A549 (cell line): ENCODE measurements around the gene RUVBL2. TPM values are rescaled to one million over a fixed set of nuclear protein-coding genes. Genes with fewer than 3 reads are reported as not detected.

ENCODE experiments used
- CBX2 ChIP-seq: fragments of 200-600 bp; sonication (generic); IDR thresholded peaks from 2 replicates; pipeline ENCODE4 v1.6.1; 2016; ENCODE audit warnings: low read depth, mild to moderate bottlenecking, borderline replicate concordance
- CBX8 ChIP-seq: fragments of 200-600 bp; sonication (generic); IDR thresholded peaks from 2 replicates; pipeline ENCODE4 v1.6.1; 2016
- EHF ChIP-seq: fragments of 250-450 bp; sonication (Bioruptor Pico); IDR thresholded peaks from 2 replicates; pipeline ENCODE4 v1.5.0; 2020; ENCODE audit warnings: mild to moderate bottlenecking
- FOSL2 ChIP-seq, 2 experiments: fragments of 450-650 bp in 1 of 2; fragments of >200 bp in 1 of 2; sonication (Bioruptor Twin) in 1 of 2; formaldehyde crosslinking; IDR thresholded peaks; 2 replicates each; pipeline versions ENCODE4 v1.5.0 to v1.6.1; 2016 to 2020; ENCODE audit warnings: mild to moderate bottlenecking in 1 of 2, moderate library complexity in 1 of 2
- FOXS1 ChIP-seq: fragments of 250-450 bp; sonication (Bioruptor Pico); IDR thresholded peaks from 2 replicates; pipeline ENCODE4 v1.5.0; 2020; ENCODE audit warnings: mild to moderate bottlenecking, moderate library complexity
- GATA3 ChIP-seq: IDR thresholded peaks from 2 replicates; pipeline ENCODE4 v1.6.1; 2012; ENCODE audit warnings: borderline replicate concordance
- HEYL ChIP-seq: fragments of 250-450 bp; sonication (Bioruptor Pico); IDR thresholded peaks from 2 replicates; pipeline ENCODE4 v1.8.0; 2021; ENCODE audit warnings: mild to moderate bottlenecking, moderate library complexity
- HOXA7 ChIP-seq: fragments of 250-450 bp; sonication (Bioruptor Pico); IDR thresholded peaks from 2 replicates; pipeline ENCODE4 v1.5.0; 2020; ENCODE audit warnings: mild to moderate bottlenecking, moderate library complexity
- JUN ChIP-seq, 2 experiments: fragments of >200 bp; sonication (Bioruptor Twin); formaldehyde crosslinking; IDR thresholded peaks; 2 replicates in 1 of 2; 3 replicates in 1 of 2; pipeline ENCODE4 v1.6.1; 2016 to 2017
- KDM1A ChIP-seq: fragments of 200-600 bp; sonication (generic); IDR thresholded peaks from 2 replicates; pipeline ENCODE4 v1.6.1; 2016; ENCODE audit warnings: low read depth, mild to moderate bottlenecking
- NR3C1 ChIP-seq: fragments of >200 bp; sonication (Bioruptor Twin); formaldehyde crosslinking; IDR thresholded peaks from 3 replicates; pipeline ENCODE4 v1.6.1; 2017
- PHF8 ChIP-seq: fragments of 200-600 bp; sonication (generic); IDR thresholded peaks from 2 replicates; pipeline ENCODE4 v1.6.1; 2016; ENCODE audit warnings: low read depth, mild to moderate bottlenecking, antibody characterized with exemption, moderate library complexity, borderline replicate concordance
- POLR2A ChIP-seq: IDR thresholded peaks from 2 replicates; pipeline ENCODE4 v1.6.1; 2012; ENCODE audit warnings: mild to moderate bottlenecking, low read length
- RAD21 ChIP-seq, 2 experiments: fragments of >200 bp in 1 of 2; sonication (Bioruptor Twin) in 1 of 2; formaldehyde crosslinking in 1 of 2; IDR thresholded peaks in 1 of 2; conservative IDR thresholded peaks in 1 of 2; 2 replicates in 1 of 2; 3 replicates in 1 of 2; pipeline ENCODE4 v1.6.1; 2012 to 2018; ENCODE audit warnings: inconsistent platforms in 1 of 2
- RCOR1 ChIP-seq: fragments of 150-350 bp; IDR thresholded peaks from 2 replicates; pipeline ENCODE4 v1.6.1; 2014; ENCODE audit warnings: antibody characterized with exemption, low read length, low read depth
- RFX5 ChIP-seq: fragments of 450-650 bp; IDR thresholded peaks from 2 replicates; pipeline ENCODE4 v1.7.1; 2014; ENCODE audit warnings: antibody characterized with exemption, mild to moderate bottlenecking, moderate library complexity
- RNF2 ChIP-seq: fragments of 200-600 bp; sonication (generic); IDR thresholded peaks from 2 replicates; pipeline ENCODE4 v1.6.1; 2016; ENCODE audit warnings: low read depth, mild to moderate bottlenecking, antibody characterized with exemption, moderate library complexity, borderline replicate concordance
- ZC3H11A ChIP-seq: fragments of 450-650 bp; IDR thresholded peaks from 2 replicates; pipeline ENCODE4 v1.6.1; 2014; ENCODE audit warnings: antibody characterized with exemption, mild to moderate bottlenecking
- ZFP36 ChIP-seq: fragments of 450-650 bp; IDR thresholded peaks from 2 replicates; pipeline ENCODE4 v1.6.1; 2014; ENCODE audit warnings: borderline replicate concordance; ENCODE audit not compliant: partially characterized antibody
- ZSCAN20 ChIP-seq: fragments of 250-450 bp; sonication (Bioruptor Pico); IDR thresholded peaks from 2 replicates; pipeline ENCODE4 v1.8.0; 2022; ENCODE audit warnings: mild to moderate bottlenecking, moderate library complexity
- polyA plus RNA-seq, 4 experiments: library from polyadenylated mRNA; depleted of rRNA in 3 of 4; stranded (reverse); fragments of >200 nt; fragmentation: RNase III in 1 of 4; extraction: RNeasy Plus Mini Kit Qiagen cat#74134 plus additional on column Dnase treatment in 1 of 4; gene quantifications; 2 replicates in 3 of 4; 3 replicates in 1 of 4; pipeline ENCODE4 v1.2.3, GENCODE V29; 2011 to 2017
- TF ChIP-seq, protein P1 (sequence below): IDR thresholded peaks from 2 replicates; pipeline ENCODE4 v1.6.1; 2012
- TF ChIP-seq, protein P2 (sequence below): fragments of 450-650 bp; IDR thresholded peaks from 2 replicates; pipeline ENCODE4 v1.6.1; 2014; ENCODE audit warnings: antibody characterized with exemption
- TF ChIP-seq, protein P3 (sequence below): fragments of >200 bp; sonication (Bioruptor Twin); formaldehyde crosslinking; IDR thresholded peaks from 3 replicates; pipeline ENCODE4 v1.5.1; 2016
- TF ChIP-seq, protein P4 (sequence below): fragments of >200 bp; sonication (Bioruptor Twin); formaldehyde crosslinking; IDR thresholded peaks from 3 replicates; pipeline ENCODE4 v1.6.1; 2016
- TF ChIP-seq, protein P5 (sequence below): fragments of 200-600 bp; sonication (generic); IDR thresholded peaks from 2 replicates; pipeline ENCODE4 v1.6.1; 2016; ENCODE audit warnings: antibody characterized with exemption, mild to moderate bottlenecking, moderate library complexity
- TF ChIP-seq, protein P6 (sequence below): IDR thresholded peaks from 2 replicates; pipeline ENCODE4 v1.6.1; 2012

Gene RUVBL2
- polyA plus RNA-seq, 2 of the 4 experiments (the other 2 are of a cell fraction) = 186 to 225 TPM

DNA sequence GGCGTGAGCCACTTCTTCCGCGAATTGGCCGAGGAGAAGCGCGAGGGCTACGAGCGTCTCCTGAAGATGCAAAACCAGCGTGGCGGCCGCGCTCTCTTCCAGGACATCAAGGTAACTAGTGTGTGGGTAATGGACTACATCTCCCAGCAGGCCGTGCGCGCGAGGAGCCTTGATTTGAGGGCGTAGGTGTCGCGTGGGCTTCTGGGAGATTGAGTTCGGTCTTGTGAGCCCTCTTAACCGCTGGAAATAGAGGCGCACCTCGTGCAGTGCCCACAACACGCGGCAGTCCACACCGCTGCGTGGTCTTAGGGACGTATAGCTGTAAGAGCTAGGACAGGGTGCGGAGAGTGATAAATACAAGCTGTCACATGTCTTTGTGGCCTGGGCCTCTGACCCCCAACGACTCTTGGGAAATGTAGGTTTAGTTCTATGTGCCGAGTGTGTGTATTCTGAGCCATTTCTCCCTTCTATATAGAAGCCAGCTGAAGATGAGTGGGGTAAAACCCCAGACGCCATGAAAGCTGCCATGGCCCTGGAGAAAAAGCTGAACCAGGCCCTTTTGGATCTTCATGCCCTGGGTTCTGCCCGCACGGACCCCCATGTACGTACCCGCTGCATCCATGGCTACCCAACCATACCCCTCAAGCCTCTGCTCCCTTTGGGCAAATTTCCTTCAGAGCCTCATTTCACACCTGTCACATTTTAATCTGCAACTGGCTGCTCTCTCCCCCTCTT is 27.7 kb upstream of the RUVBL2 start (continued):
- no peak for TF ChIP-seq FOXS1
- TF ChIP-seq PHF8 = 0 out of 2 replicates have a peak, but pooled peaks have one; percentile 4
- peak; percentile 80; the same call in 1 of the 2 replicates for TF ChIP-seq HOXA7 (CRISPR knock-in tag)
- TF ChIP-seq EHF (CRISPR knock-in tag) = no peak
- TF ChIP-seq NR3C1 = no peak
- TF ChIP-seq JUN (IDR thresholded peaks at IDR 0.05) = no peak; a peak in 3 of 5 replicates
- no peak for TF ChIP-seq FOSL2 (IDR thresholded peaks at IDR 0.05)
- no peak for TF ChIP-seq FOSL2 (CRISPR knock-in tag; IDR thresholded peaks at IDR 0.05)
- TF ChIP-seq, protein P1, sequence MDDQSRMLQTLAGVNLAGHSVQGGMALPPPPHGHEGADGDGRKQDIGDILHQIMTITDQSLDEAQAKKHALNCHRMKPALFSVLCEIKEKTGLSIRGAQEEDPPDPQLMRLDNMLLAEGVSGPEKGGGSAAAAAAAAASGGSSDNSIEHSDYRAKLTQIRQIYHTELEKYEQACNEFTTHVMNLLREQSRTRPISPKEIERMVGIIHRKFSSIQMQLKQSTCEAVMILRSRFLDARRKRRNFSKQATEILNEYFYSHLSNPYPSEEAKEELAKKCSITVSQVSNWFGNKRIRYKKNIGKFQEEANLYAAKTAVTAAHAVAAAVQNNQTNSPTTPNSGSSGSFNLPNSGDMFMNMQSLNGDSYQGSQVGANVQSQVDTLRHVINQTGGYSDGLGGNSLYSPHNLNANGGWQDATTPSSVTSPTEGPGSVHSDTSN = 0 out of 2 replicates have a peak, but pooled peaks have one; percentile 11
- TF ChIP-seq, protein P2, sequence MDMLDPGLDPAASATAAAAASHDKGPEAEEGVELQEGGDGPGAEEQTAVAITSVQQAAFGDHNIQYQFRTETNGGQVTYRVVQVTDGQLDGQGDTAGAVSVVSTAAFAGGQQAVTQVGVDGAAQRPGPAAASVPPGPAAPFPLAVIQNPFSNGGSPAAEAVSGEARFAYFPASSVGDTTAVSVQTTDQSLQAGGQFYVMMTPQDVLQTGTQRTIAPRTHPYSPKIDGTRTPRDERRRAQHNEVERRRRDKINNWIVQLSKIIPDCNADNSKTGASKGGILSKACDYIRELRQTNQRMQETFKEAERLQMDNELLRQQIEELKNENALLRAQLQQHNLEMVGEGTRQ = no peak
- no peak for TF ChIP-seq CBX2
- TF ChIP-seq GATA3 = no peak
- TF ChIP-seq KDM1A = no peak
- TF ChIP-seq RFX5 = no peak
- TF ChIP-seq, protein P3, sequence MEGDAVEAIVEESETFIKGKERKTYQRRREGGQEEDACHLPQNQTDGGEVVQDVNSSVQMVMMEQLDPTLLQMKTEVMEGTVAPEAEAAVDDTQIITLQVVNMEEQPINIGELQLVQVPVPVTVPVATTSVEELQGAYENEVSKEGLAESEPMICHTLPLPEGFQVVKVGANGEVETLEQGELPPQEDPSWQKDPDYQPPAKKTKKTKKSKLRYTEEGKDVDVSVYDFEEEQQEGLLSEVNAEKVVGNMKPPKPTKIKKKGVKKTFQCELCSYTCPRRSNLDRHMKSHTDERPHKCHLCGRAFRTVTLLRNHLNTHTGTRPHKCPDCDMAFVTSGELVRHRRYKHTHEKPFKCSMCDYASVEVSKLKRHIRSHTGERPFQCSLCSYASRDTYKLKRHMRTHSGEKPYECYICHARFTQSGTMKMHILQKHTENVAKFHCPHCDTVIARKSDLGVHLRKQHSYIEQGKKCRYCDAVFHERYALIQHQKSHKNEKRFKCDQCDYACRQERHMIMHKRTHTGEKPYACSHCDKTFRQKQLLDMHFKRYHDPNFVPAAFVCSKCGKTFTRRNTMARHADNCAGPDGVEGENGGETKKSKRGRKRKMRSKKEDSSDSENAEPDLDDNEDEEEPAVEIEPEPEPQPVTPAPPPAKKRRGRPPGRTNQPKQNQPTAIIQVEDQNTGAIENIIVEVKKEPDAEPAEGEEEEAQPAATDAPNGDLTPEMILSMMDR = no peak
- TF ChIP-seq, protein P4, sequence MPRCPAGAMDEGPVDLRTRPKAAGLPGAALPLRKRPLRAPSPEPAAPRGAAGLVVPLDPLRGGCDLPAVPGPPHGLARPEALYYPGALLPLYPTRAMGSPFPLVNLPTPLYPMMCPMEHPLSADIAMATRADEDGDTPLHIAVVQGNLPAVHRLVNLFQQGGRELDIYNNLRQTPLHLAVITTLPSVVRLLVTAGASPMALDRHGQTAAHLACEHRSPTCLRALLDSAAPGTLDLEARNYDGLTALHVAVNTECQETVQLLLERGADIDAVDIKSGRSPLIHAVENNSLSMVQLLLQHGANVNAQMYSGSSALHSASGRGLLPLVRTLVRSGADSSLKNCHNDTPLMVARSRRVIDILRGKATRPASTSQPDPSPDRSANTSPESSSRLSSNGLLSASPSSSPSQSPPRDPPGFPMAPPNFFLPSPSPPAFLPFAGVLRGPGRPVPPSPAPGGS = no peak; the same call in 2 of the 3 replicates
- no peak for TF ChIP-seq CBX8
- no peak for TF ChIP-seq ZC3H11A
- TF ChIP-seq RNF2 = no peak
- TF ChIP-seq RCOR1 = no peak
- no peak for TF ChIP-seq ZSCAN20
- 0 out of 2 replicates have a peak, but pooled peaks have one; percentile 29 for TF ChIP-seq HEYL
- TF ChIP-seq, protein P5, sequence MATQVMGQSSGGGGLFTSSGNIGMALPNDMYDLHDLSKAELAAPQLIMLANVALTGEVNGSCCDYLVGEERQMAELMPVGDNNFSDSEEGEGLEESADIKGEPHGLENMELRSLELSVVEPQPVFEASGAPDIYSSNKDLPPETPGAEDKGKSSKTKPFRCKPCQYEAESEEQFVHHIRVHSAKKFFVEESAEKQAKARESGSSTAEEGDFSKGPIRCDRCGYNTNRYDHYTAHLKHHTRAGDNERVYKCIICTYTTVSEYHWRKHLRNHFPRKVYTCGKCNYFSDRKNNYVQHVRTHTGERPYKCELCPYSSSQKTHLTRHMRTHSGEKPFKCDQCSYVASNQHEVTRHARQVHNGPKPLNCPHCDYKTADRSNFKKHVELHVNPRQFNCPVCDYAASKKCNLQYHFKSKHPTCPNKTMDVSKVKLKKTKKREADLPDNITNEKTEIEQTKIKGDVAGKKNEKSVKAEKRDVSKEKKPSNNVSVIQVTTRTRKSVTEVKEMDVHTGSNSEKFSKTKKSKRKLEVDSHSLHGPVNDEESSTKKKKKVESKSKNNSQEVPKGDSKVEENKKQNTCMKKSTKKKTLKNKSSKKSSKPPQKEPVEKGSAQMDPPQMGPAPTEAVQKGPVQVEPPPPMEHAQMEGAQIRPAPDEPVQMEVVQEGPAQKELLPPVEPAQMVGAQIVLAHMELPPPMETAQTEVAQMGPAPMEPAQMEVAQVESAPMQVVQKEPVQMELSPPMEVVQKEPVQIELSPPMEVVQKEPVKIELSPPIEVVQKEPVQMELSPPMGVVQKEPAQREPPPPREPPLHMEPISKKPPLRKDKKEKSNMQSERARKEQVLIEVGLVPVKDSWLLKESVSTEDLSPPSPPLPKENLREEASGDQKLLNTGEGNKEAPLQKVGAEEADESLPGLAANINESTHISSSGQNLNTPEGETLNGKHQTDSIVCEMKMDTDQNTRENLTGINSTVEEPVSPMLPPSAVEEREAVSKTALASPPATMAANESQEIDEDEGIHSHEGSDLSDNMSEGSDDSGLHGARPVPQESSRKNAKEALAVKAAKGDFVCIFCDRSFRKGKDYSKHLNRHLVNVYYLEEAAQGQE = no peak
- TF ChIP-seq POLR2A = no peak; the same call in 1 of the 2 replicates
- no peak for TF ChIP-seq RAD21 (conservative IDR thresholded peaks at IDR 0.05 in 1 of 2, IDR thresholded peaks at IDR 0.05 in 1 of 2)
- no peak for TF ChIP-seq ZFP36
- TF ChIP-seq, protein P6, sequence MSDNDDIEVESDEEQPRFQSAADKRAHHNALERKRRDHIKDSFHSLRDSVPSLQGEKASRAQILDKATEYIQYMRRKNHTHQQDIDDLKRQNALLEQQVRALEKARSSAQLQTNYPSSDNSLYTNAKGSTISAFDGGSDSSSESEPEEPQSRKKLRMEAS = peak; percentile 73
